ENCODE results near the gene ILK.

DNA sequence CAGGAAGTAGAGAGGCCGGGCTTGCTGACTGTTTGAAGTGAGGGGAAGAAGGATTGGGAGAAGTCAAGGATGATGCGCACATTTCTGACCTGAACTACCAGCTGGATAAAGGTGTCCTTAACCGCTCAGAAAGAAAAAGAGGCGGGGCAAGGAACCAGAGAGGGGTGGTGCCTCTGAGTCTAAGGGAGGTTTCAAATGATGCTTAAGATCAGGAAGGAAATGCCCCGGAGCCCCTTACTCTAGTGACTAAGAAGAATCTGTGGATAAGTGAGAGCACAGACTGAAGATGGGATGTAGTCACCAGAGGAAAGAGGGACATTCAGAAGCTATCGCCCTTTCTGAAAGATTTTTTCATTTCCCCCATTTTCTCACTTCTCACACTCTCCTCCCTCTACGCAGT lies 39.4 kb downstream of the ILK start:
- TF ChIP-seq, protein P1, sequence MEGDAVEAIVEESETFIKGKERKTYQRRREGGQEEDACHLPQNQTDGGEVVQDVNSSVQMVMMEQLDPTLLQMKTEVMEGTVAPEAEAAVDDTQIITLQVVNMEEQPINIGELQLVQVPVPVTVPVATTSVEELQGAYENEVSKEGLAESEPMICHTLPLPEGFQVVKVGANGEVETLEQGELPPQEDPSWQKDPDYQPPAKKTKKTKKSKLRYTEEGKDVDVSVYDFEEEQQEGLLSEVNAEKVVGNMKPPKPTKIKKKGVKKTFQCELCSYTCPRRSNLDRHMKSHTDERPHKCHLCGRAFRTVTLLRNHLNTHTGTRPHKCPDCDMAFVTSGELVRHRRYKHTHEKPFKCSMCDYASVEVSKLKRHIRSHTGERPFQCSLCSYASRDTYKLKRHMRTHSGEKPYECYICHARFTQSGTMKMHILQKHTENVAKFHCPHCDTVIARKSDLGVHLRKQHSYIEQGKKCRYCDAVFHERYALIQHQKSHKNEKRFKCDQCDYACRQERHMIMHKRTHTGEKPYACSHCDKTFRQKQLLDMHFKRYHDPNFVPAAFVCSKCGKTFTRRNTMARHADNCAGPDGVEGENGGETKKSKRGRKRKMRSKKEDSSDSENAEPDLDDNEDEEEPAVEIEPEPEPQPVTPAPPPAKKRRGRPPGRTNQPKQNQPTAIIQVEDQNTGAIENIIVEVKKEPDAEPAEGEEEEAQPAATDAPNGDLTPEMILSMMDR (conservative IDR thresholded peaks at IDR 0.05 in 1 of 2, IDR thresholded peaks at IDR 0.05 in 1 of 2; ENCODE audit: low read depth in 1 of 2, low read length in 2 of 2) = no peak
- no peak for TF ChIP-seq EZH2 (IDR thresholded peaks at IDR 0.05; ENCODE audit: low read length, missing control alignments)
